Thyroid gland (tissue), 4 donors: Measurements from ENCODE around the gene LRCH1.

Experiments
- CTCF ChIP-seq, 6 experiments: fragments of 200-600 bp in 3 of 6; fragments of 450-650 bp in 3 of 6; sonication (generic) in 3 of 6; IDR thresholded peaks; one replicate each; pipeline ENCODE4 v1.5.1; 2016 to 2019; ENCODE audit warnings: antibody characterized with exemption in 6 of 6, mild to moderate bottlenecking in 2 of 6, inconsistent platforms in 1 of 6, moderate library complexity in 1 of 6
- POLR2A ChIP-seq, 2 donors: fragments of 450-650 bp; IDR thresholded peaks; one replicate each; pipeline ENCODE4 v1.6.1; 2017; ENCODE audit warnings: antibody characterized with exemption in 2 of 2, mild to moderate bottlenecking in 2 of 2, moderate library complexity in 1 of 2

GRCh38 chr13:46596466-46596865, 43.5 kb downstream of the LRCH1 start:
- TF ChIP-seq CTCF (IDR thresholded peaks at IDR 0.05) = no peak
- no peak for TF ChIP-seq POLR2A (IDR thresholded peaks at IDR 0.05)
